H1 (cell line): Measurements from ENCODE around the gene FANCL. TPM values are rescaled to one million over a fixed set of nuclear protein-coding genes. Genes with fewer than 3 reads are reported as not detected.

Experiments used
- CTCF ChIA-PET: fragments of 300-600 bp; sonication (Branson Sonifier 250); formaldehyde crosslinking; loops from one replicate; lab custom pipeline; 2021; ENCODE audit not compliant: partially characterized antibody; lab: Charles Lee
- POLR2A ChIA-PET: fragments of 300-600 bp; sonication (Branson Sonifier 250); formaldehyde crosslinking; loops from one replicate; lab custom pipeline; 2021; ENCODE audit warnings: inconsistent platforms; ENCODE audit not compliant: partially characterized antibody; lab: Charles Lee
- DNase-seq, 2 experiments: peaks; one replicate each; pipeline versions ENCODE4 v3.0.0 to v3.0.0-alpha.2; 2010 to 2022; ENCODE audit warnings: low spot score in 2 of 2, low read depth in 1 of 2, mixed read lengths in 1 of 2
- FAIRE-seq: peaks from 2 replicates; lab custom pipeline; 2011; peaks lifted over from hg19 to GRCh38; lab: Jason Lieb, UNC
- H2AFZ ChIP-seq: 2 replicates; pipeline ENCODE4 v1.8.1; 2012; ENCODE audit warnings: low read length, inconsistent platforms
- H2AK5ac ChIP-seq: 2 replicates; pipeline ENCODE4 v1.6.1; 2013; ENCODE audit warnings: low read depth, low read length
- H2BK120ac ChIP-seq: replicated peaks from 2 replicates; pipeline ENCODE3; 2013; ENCODE audit warnings: low read depth, low read length, inconsistent platforms
- H2BK12ac ChIP-seq: 2 replicates; pipeline ENCODE4 v1.6.1; 2013; ENCODE audit warnings: low read depth, low read length
- H2BK15ac ChIP-seq: 2 replicates; pipeline ENCODE4 v1.6.1; 2013; ENCODE audit warnings: low read length
- H2BK20ac ChIP-seq: 2 replicates; pipeline ENCODE4 v1.6.1; 2013; ENCODE audit warnings: low read length
- H2BK5ac ChIP-seq: 2 replicates; pipeline ENCODE4 v1.6.1; 2013; ENCODE audit warnings: low read depth, low read length
- H3K14ac ChIP-seq: 2 replicates; pipeline ENCODE4 v1.6.1; 2013; ENCODE audit warnings: inconsistent platforms; ENCODE audit not compliant: insufficient read length
- H3K18ac ChIP-seq: 2 replicates; pipeline ENCODE4 v1.6.1; 2013; ENCODE audit warnings: low read length; ENCODE audit errors: extremely low read depth
- H3K23ac ChIP-seq: 2 replicates; pipeline ENCODE4 v1.6.1; 2013; ENCODE audit warnings: inconsistent platforms; ENCODE audit not compliant: insufficient read length
- H3K23me2 ChIP-seq: 2 replicates; pipeline ENCODE4 v1.6.1; 2013; ENCODE audit warnings: low read depth, low read length
- H3K27ac ChIP-seq: 2 replicates; pipeline ENCODE4 v1.6.1; 2011; ENCODE audit warnings: low read depth, low read length, inconsistent platforms
- H3K27me3 ChIP-seq, 4 experiments: replicated peaks in 1 of 4; 1 replicate in 1 of 4; 2 replicates in 3 of 4; pipeline versions ENCODE4 v1.6.1 to v1.8.1; 2011 to 2013; ENCODE audit warnings: low read length in 3 of 4, mild to moderate bottlenecking in 3 of 4, inconsistent platforms in 2 of 4, mixed read lengths in 2 of 4, moderate library complexity in 1 of 4; ENCODE audit not compliant: control insufficient read depth in 3 of 4, insufficient read depth in 3 of 4; ENCODE audit errors: extremely low read depth in 1 of 4
- H3K36me3 ChIP-seq, 4 experiments: 2 replicates each; pipeline versions ENCODE4 v1.6.1 to v1.8.1; 2011 to 2013; ENCODE audit warnings: mild to moderate bottlenecking in 4 of 4, low read length in 3 of 4, moderate library complexity in 2 of 4, control low read depth in 1 of 4, inconsistent platforms in 1 of 4; ENCODE audit not compliant: insufficient read depth in 4 of 4, control insufficient read depth in 2 of 4
- H3K4ac ChIP-seq: replicated peaks from 2 replicates; pipeline ENCODE3; 2013; ENCODE audit warnings: low read length, low read depth, mixed read lengths, inconsistent platforms; ENCODE audit not compliant: insufficient read length
- H3K4me1 ChIP-seq, 4 experiments: replicated peaks in 1 of 4; 1 replicate in 1 of 4; 2 replicates in 3 of 4; pipeline versions ENCODE4 v1.6.1 to v1.8.1; 2011 to 2013; ENCODE audit warnings: low read length in 3 of 4, inconsistent platforms in 2 of 4, mixed read lengths in 1 of 4; ENCODE audit not compliant: insufficient read depth in 4 of 4, control insufficient read depth in 3 of 4
- H3K4me2 ChIP-seq, 2 experiments: 2 replicates each; pipeline versions ENCODE4 v1.6.1 to v1.8.1; 2011 to 2013; ENCODE audit warnings: low read depth in 2 of 2, low read length in 2 of 2, control low read depth in 1 of 2, inconsistent platforms in 1 of 2, mild to moderate bottlenecking in 1 of 2; ENCODE audit not compliant: insufficient read depth in 1 of 2
- H3K4me3 ChIP-seq, 4 experiments: fragments of 200-600, 300-600 bp in 1 of 4; sonication (generic), shearing (Covaris generic), sonication (Bioruptor Twin) in 1 of 4; 2 replicates each; pipeline versions ENCODE4 v1.5.1 to v1.8.1; 2011 to 2016; ENCODE audit warnings: low read length in 4 of 4, low read depth in 3 of 4, control low read depth in 2 of 4, inconsistent platforms in 2 of 4, mild to moderate bottlenecking in 2 of 4, mixed read lengths in 1 of 4, moderate library complexity in 1 of 4; ENCODE audit not compliant: insufficient read depth in 2 of 4; ENCODE audit errors: extremely low read depth in 1 of 4
- H3K56ac ChIP-seq: replicated peaks from 2 replicates; pipeline ENCODE3; 2013; ENCODE audit warnings: low read depth, mild to moderate bottlenecking, mixed read lengths, low read length, inconsistent platforms; ENCODE audit not compliant: insufficient read length
- H3K79me1 ChIP-seq: 2 replicates; pipeline ENCODE4 v1.6.1; 2013; ENCODE audit warnings: low read depth, low read length, control low read depth
- H3K79me2 ChIP-seq, 2 experiments: 2 replicates each; pipeline versions ENCODE4 v1.6.1 to v1.8.1; 2012 to 2013; ENCODE audit warnings: low read length in 2 of 2, mild to moderate bottlenecking in 2 of 2, inconsistent platforms in 1 of 2; ENCODE audit not compliant: insufficient read depth in 2 of 2, control insufficient read depth in 1 of 2
- H3K9ac ChIP-seq, 4 experiments: replicated peaks in 1 of 4; 1 replicate in 1 of 4; 2 replicates in 3 of 4; pipeline versions ENCODE4 v1.6.1 to v1.8.1; 2011 to 2013; ENCODE audit warnings: low read depth in 3 of 4, low read length in 3 of 4, control low read depth in 2 of 4, mild to moderate bottlenecking in 2 of 4, moderate library complexity in 2 of 4, inconsistent platforms in 1 of 4; ENCODE audit errors: extremely low read depth in 1 of 4
- H3K9me3 ChIP-seq, 2 experiments: 2 replicates each; pipeline versions ENCODE4 v1.6.1 to v1.8.1; 2012 to 2013; ENCODE audit warnings: mild to moderate bottlenecking in 2 of 2, moderate library complexity in 2 of 2, control low read depth in 1 of 2, inconsistent platforms in 1 of 2, low read depth in 1 of 2, low read length in 1 of 2, mixed read lengths in 1 of 2; ENCODE audit not compliant: insufficient read depth in 2 of 2
- H4K20me1 ChIP-seq, 2 experiments: replicated peaks in 1 of 2; 2 replicates each; pipeline versions ENCODE3 to v1.8.1; 2011 to 2013; ENCODE audit warnings: inconsistent platforms in 2 of 2, low read length in 2 of 2, mild to moderate bottlenecking in 1 of 2; ENCODE audit not compliant: insufficient read depth in 2 of 2, control insufficient read depth in 1 of 2
- H4K5ac ChIP-seq: 2 replicates; pipeline ENCODE4 v1.6.1; 2013; ENCODE audit warnings: low read length, low read depth, mixed read lengths, inconsistent platforms; ENCODE audit not compliant: insufficient read length
- H4K8ac ChIP-seq: 2 replicates; pipeline ENCODE4 v1.8.0; 2013; ENCODE audit warnings: mild to moderate bottlenecking, moderate library complexity, low read length, inconsistent platforms; ENCODE audit not compliant: insufficient read depth; ENCODE audit errors: extremely low read depth
- H4K91ac ChIP-seq: replicated peaks from 2 replicates; pipeline ENCODE3; 2013; ENCODE audit warnings: low read length, mixed read lengths, inconsistent platforms; ENCODE audit not compliant: insufficient read length
- CBX5 ChIP-seq: fragments of 300-800, 300-1000 bp; sonication (generic); IDR thresholded peaks from 2 replicates; pipeline ENCODE4 v1.7.1; 2016; ENCODE audit warnings: antibody characterized with exemption, low read length, low read depth
- EP300 ChIP-seq, 2 experiments: IDR thresholded peaks; 1 replicate in 1 of 2; 2 replicates in 1 of 2; pipeline ENCODE4 v1.6.1; 2011 to 2012; ENCODE audit warnings: low read depth in 2 of 2, low read length in 2 of 2, mild to moderate bottlenecking in 2 of 2, borderline replicate concordance in 1 of 2, inconsistent platforms in 1 of 2, moderate library complexity in 1 of 2
- EZH2 ChIP-seq: fragments of 200-600 bp; sonication (generic); IDR thresholded peaks from 2 replicates; pipeline ENCODE4 v1.7.1; 2012; ENCODE audit warnings: low read depth, mild to moderate bottlenecking, moderate library complexity, low read length, inconsistent platforms; ENCODE audit not compliant: severe bottlenecking
- HDAC6 ChIP-seq: IDR thresholded peaks from one replicate; pipeline ENCODE4 v1.7.1; 2012; ENCODE audit warnings: low read depth, mild to moderate bottlenecking, inconsistent platforms, low read length, moderate library complexity
- KDM5A ChIP-seq: fragments of 200-600 bp; IDR thresholded peaks from 2 replicates; pipeline ENCODE4 v1.7.1; 2012; ENCODE audit warnings: mild to moderate bottlenecking, low read length, inconsistent platforms, mixed read lengths
- SIRT6 ChIP-seq: IDR thresholded peaks from one replicate; pipeline ENCODE4 v1.7.1; 2012; ENCODE audit warnings: low read length, inconsistent platforms
- TAF1 ChIP-seq: IDR thresholded peaks from 2 replicates; pipeline ENCODE4 v1.6.1; 2011; ENCODE audit warnings: mild to moderate bottlenecking, low read depth, low read length
- USF2 ChIP-seq: IDR thresholded peaks from 2 replicates; pipeline ENCODE4 v1.6.1; 2011; ENCODE audit warnings: low read length, improper control_type of control experiment
- WGBS, 2 experiments: shearing (Covaris generic) in 1 of 2; methylation state at CpG; one replicate each; pipeline versions ENCODE4 v1.1.6 to v1.1.7; 2013 to 2015; ENCODE audit warnings: low lambda C conversion rate in 2 of 2, mixed read lengths in 2 of 2, inconsistent platforms in 1 of 2, low coverage in 1 of 2, missing lambda C conversion rate in 1 of 2; ENCODE audit not compliant: insufficient replicate concordance in 2 of 2, insufficient coverage in 1 of 2, insufficient read length in 1 of 2; ENCODE audit errors: extremely low coverage in 1 of 2, missing lambda C conversion rate in 1 of 2; 5-methylcytosine and 5-hydroxymethylcytosine counted together
- polyA plus RNA-seq, 7 experiments: library from polyadenylated mRNA; depleted of rRNA in 3 of 7; stranded (reverse) in 5 of 7; unstranded in 2 of 7; fragments of >200 nt in 5 of 7; fragments of 200-250 nt in 2 of 7; gene quantifications; 1 replicate in 5 of 7; 2 replicates in 1 of 7; 4 replicates in 1 of 7; pipeline versions ENCODE4 v1.2.1 to v1.2.3, GENCODE V29; 2011 to 2013; ENCODE audit warnings: missing spikeins in 2 of 7, mixed read lengths in 2 of 7
- total RNA-seq: library from RNA; stranded (reverse); fragmentation: NEBNext Ultra II Directional; extraction: Animal tissue kit (Norgen Biotek cat#: 25700); gene quantifications from 2 replicates; pipeline ENCODE4 v1.2.1, GENCODE V29; 2021

Gene FANCL
- total and polyA plus RNA-seq, 2 of the 8 experiments (the other 6 are each of a cell fraction or from before 2014, with no cell fraction given), result 38.7 to 55.9 TPM

GRCh38 chr2:58130238-58130637 lies 110.9 kb downstream of the FANCL start:
- Histone ChIP-seq H2BK20ac (no peak overlapping the region), H3K4me2 (no peak overlapping the region), H3K56ac (no peak overlapping the region), H4K5ac (no peak overlapping the region), H3K4me3 (no peak overlapping the region), H3K23me2 (no peaks in the 10 kb centered on the region), H3K27me3 (no peaks in the 10 kb centered on the region), H2BK5ac (no peak overlapping the region), H3K9me3 (no peaks in the 10 kb centered on the region), H2AFZ (no peak overlapping the region), H2BK12ac (no peak overlapping the region), H3K4ac (no peak overlapping the region), H3K9ac (no peak overlapping the region), H2AK5ac (no peak overlapping the region), H2BK120ac (no peak overlapping the region), H3K4me1 (no peaks in the 10 kb centered on the region), H3K36me3 (peaks cover 0 to 2% (median 0%) of the 10 kb centered on the region in 4 experiments; a peak in 1 of 8 replicates), H4K20me1 (no peaks in the 10 kb centered on the region), H4K8ac (no peak overlapping the region), H2BK15ac (no peak overlapping the region), H3K14ac (no peak overlapping the region), H3K27ac (no peak overlapping the region), H3K79me1 (no peaks in the 10 kb centered on the region), H4K91ac (no peak overlapping the region), H3K79me2 (no peaks in the 10 kb centered on the region), H3K23ac (no peak overlapping the region), H3K18ac (no peak overlapping the region)
- FAIRE-seq, result no peak
- WGBS, 2 experiments, result 91% methylated on average over 2 of the region's 2 CpGs; no CpG with 5 or more reads in 1 of the 2 experiments
- ChIA-PET CTCF (no interaction called here), POLR2A (no interaction called here)
- DNase-seq, result no peak
- no peak for TF ChIP-seq EZH2
- TF ChIP-seq TAF1, result no peak
- no peak for TF ChIP-seq USF2
- TF ChIP-seq KDM5A, result no peak
- TF ChIP-seq HDAC6, result no peak
- no peak for TF ChIP-seq SIRT6
- no peak for TF ChIP-seq CBX5
- no peak for TF ChIP-seq EP300 (IDR thresholded peaks at IDR 0.05; ENCODE audit: borderline replicate concordance in 1 of 2, low read depth in 2 of 2, low read length in 2 of 2)
